Pons (tissue), 1 donor: ENCODE measurements around the gene FGF21.
A peak's percentile ranks its signal among the peaks of the same experiment; 100 is the strongest.

Experiments used
- DNase-seq: peaks from one replicate; pipeline ENCODE4 v3.0.0-alpha.2; 2016; ENCODE audit warnings: low spot score

FGF21 gene

GRCh38 chr19:48728911-48729664, 26.2 kb upstream of the FGF21 start:
- no peak for DNase-seq

GRCh38 chr19:48731452-48731851, 23.9 kb upstream of the FGF21 start:
- DNase-seq: no peak

GRCh38 chr19:48734625-48735024, 20.7 kb upstream of the FGF21 start:
- DNase-seq: no peak

GRCh38 chr19:48735031-48735615, 20.2 kb upstream of the FGF21 start:
- no peak for DNase-seq

- no peak for DNase-seq
Observed at GRCh38 chr19:48737360-48737998, 17.8 kb upstream of the FGF21 start.

- peak; percentile 46 for DNase-seq
Observed at GRCh38 chr19:48738557-48739403, 16.5 kb upstream of the FGF21 start.

GRCh38 chr19:48739404-48740163, 15.7 kb upstream of the FGF21 start:
- no peak for DNase-seq

GRCh38 chr19:48740164-48740972, 15.0 kb upstream of the FGF21 start, which contains the start of gene RASIP1:
Gene RASIP1 (minus strand): TSS chr19:48740610. CDS start chr19:48740282, 328 bp downstream.
- DNase-seq: no peak

- DNase-seq: no peak
Observed at GRCh38 chr19:48741129-48741999, 14.0 kb upstream of the FGF21 start.

GRCh38 chr19:48742096-48742495, 13.2 kb upstream of the FGF21 start:
- no peak for DNase-seq

- DNase-seq: peak; percentile 83
Observed at GRCh38 chr19:48745208-48745995, 9.9 kb upstream of the FGF21 start.

GRCh38 chr19:48746110-48746509, 9.2 kb upstream of the FGF21 start:
- DNase-seq: no peak

GRCh38 chr19:48746738-48747575, 8.4 kb upstream of the FGF21 start, which contains the start of gene IZUMO1:
Gene IZUMO1 (minus strand): TSS chr19:48746909. CDS start chr19:48745859, 1,050 bp downstream.
- DNase-seq: peak; percentile 78

GRCh38 chr19:48749571-48750198, 5.6 kb upstream of the FGF21 start:
- DNase-seq: no peak

GRCh38 chr19:48750351-48750750, 5.0 kb upstream of the FGF21 start:
- DNase-seq: no peak

- no peak for DNase-seq
Observed at GRCh38 chr19:48750771-48751504, 4.4 kb upstream of the FGF21 start.
